HEK293 (cell line): Measurements from ENCODE around the gene UBE2G2.
A peak's percentile ranks its signal among the peaks of the same experiment; 100 is the strongest.

Source experiments
- CTCF ChIA-PET: fragments of 350-600 bp; formaldehyde crosslinking; extraction: SDS; loops from one replicate; lab custom pipeline; 2021; ENCODE audit warnings: antibody characterized with exemption; lab: Yijun Ruan, JAX
- POLR2A ChIA-PET: fragments of 300-600 bp; formaldehyde crosslinking; extraction: SDS; loops from one replicate; lab custom pipeline; 2020; ENCODE audit warnings: antibody characterized with exemption, inconsistent platforms; lab: Yijun Ruan, JAX
- H3K27ac ChIP-seq: fragments of 200-500 bp; sonication (Bioruptor generic); 2 replicates; pipeline ENCODE4 v1.5.1; 2014; ENCODE audit warnings: low read depth, low read length, control low read depth, inconsistent platforms; ENCODE audit errors: extremely low read depth
- H3K36me3 ChIP-seq, 2 experiments: fragments of 200-500 bp in 1 of 2; sonication (Bioruptor generic) in 1 of 2; 1 replicate in 1 of 2; 2 replicates in 1 of 2; pipeline ENCODE4 v1.5.1; 2014 to 2017; ENCODE audit warnings: inconsistent platforms in 2 of 2, low read length in 2 of 2; ENCODE audit not compliant: control insufficient read depth in 2 of 2, insufficient read depth in 1 of 2
- H3K4me1 ChIP-seq: fragments of 200-500 bp; sonication (Bioruptor generic); 2 replicates; pipeline ENCODE4 v1.5.1; 2014; ENCODE audit warnings: mild to moderate bottlenecking, low read length, inconsistent platforms; ENCODE audit not compliant: control insufficient read depth, insufficient read depth
- H3K4me3 ChIP-seq: 2 replicates; pipeline ENCODE4 v1.5.1; 2011; ENCODE audit warnings: low read depth, mild to moderate bottlenecking, control low read depth, low read length, moderate library complexity
- H3K9me3 ChIP-seq: fragments of 200-500 bp; sonication (Bioruptor generic); 2 replicates; pipeline ENCODE4 v1.5.1; 2014; ENCODE audit warnings: low read depth, low read length, inconsistent platforms; ENCODE audit not compliant: control insufficient read depth, insufficient read depth
- EGR2 ChIP-seq: fragments of 450-650 bp; formaldehyde crosslinking; IDR thresholded peaks from 2 replicates; pipeline ENCODE4 v1.5.1; 2016; ENCODE audit warnings: low read depth, missing biosample characterization, missing genetic modification characterization
- GLI2 ChIP-seq: fragments of 450-650 bp; formaldehyde crosslinking; IDR thresholded peaks from 2 replicates; pipeline ENCODE4; 2017; ENCODE audit warnings: missing biosample characterization, missing genetic modification characterization, low read depth, borderline replicate concordance
- GLI4 ChIP-seq: fragments of 450-650 bp; formaldehyde crosslinking; IDR thresholded peaks from 2 replicates; pipeline ENCODE4 v1.5.1; 2016; ENCODE audit warnings: missing biosample characterization, missing genetic modification characterization
- HOXA7 ChIP-seq: sonication (generic); formaldehyde crosslinking; IDR thresholded peaks from 2 replicates; pipeline ENCODE4 v1.8.1; 2022; ENCODE audit warnings: missing genetic modification reagents, borderline replicate concordance
- IKZF3 ChIP-seq: fragments of 450-650 bp; IDR thresholded peaks from 2 replicates; pipeline ENCODE4 v1.5.0; 2018; ENCODE audit warnings: missing biosample characterization, mild to moderate bottlenecking, missing genetic modification characterization, moderate library complexity
- KLF8 ChIP-seq: fragments of 450-650 bp; formaldehyde crosslinking; IDR thresholded peaks from 2 replicates; pipeline ENCODE4 v1.5.1; 2016; ENCODE audit warnings: missing biosample characterization, missing genetic modification characterization
- KLF9 ChIP-seq: fragments of 450-650 bp; formaldehyde crosslinking; IDR thresholded peaks from 2 replicates; pipeline ENCODE4 v1.5.1; 2016; ENCODE audit warnings: missing biosample characterization, missing genetic modification characterization, low read depth
- SCRT2 ChIP-seq: fragments of 450-650 bp; formaldehyde crosslinking; IDR thresholded peaks from 2 replicates; pipeline ENCODE4 v1.5.1; 2016; ENCODE audit warnings: missing biosample characterization, missing genetic modification characterization
- SP7 ChIP-seq: fragments of 450-650 bp; formaldehyde crosslinking; IDR thresholded peaks from 2 replicates; pipeline ENCODE4 v1.5.1; 2016; ENCODE audit warnings: missing biosample characterization, missing genetic modification characterization
- ZBTB20 ChIP-seq: fragments of 450-650 bp; formaldehyde crosslinking; IDR thresholded peaks from 2 replicates; pipeline ENCODE4 v1.5.1; 2016; ENCODE audit warnings: missing biosample characterization, missing genetic modification characterization
- ZFHX2 ChIP-seq: fragments of 450-650 bp; formaldehyde crosslinking; conservative IDR thresholded peaks from 2 replicates; pipeline ENCODE4 v1.5.1; 2016; ENCODE audit warnings: missing biosample characterization, missing genetic modification characterization
- ZNF155 ChIP-seq: fragments of 450-650 bp; formaldehyde crosslinking; IDR thresholded peaks from 2 replicates; pipeline ENCODE4 v1.5.1; 2016; ENCODE audit warnings: missing biosample characterization, missing genetic modification characterization
- ZNF202 ChIP-seq: fragments of 450-650 bp; formaldehyde crosslinking; IDR thresholded peaks from 2 replicates; pipeline ENCODE4 v1.5.1; 2016; ENCODE audit warnings: missing biosample characterization, missing genetic modification characterization, borderline replicate concordance
- ZNF211 ChIP-seq: fragments of 450-650 bp; formaldehyde crosslinking; IDR thresholded peaks from 2 replicates; pipeline ENCODE4 v1.5.1; 2016; ENCODE audit warnings: low read depth, missing biosample characterization, missing genetic modification characterization
- ZNF248 ChIP-seq: fragments of 450-650 bp; formaldehyde crosslinking; IDR thresholded peaks from 2 replicates; pipeline ENCODE4 v1.5.1; 2017; ENCODE audit warnings: missing biosample characterization, missing genetic modification characterization
- ZNF341 ChIP-seq: fragments of 450-650 bp; formaldehyde crosslinking; IDR thresholded peaks from 2 replicates; pipeline ENCODE4; 2016; ENCODE audit warnings: low read depth, missing biosample characterization, missing genetic modification characterization
- ZNF350 ChIP-seq: fragments of 450-650 bp; formaldehyde crosslinking; IDR thresholded peaks from 2 replicates; pipeline ENCODE4 v1.5.0; 2017; ENCODE audit warnings: missing biosample characterization, mild to moderate bottlenecking, missing genetic modification characterization
- ZNF521 ChIP-seq: fragments of 450-650 bp; formaldehyde crosslinking; IDR thresholded peaks from 2 replicates; pipeline ENCODE4 v1.5.1; 2017; ENCODE audit warnings: missing biosample characterization, mild to moderate bottlenecking, missing genetic modification characterization
- ZNF529 ChIP-seq: fragments of 450-650 bp; formaldehyde crosslinking; IDR thresholded peaks from 2 replicates; pipeline ENCODE4 v1.5.1; 2017; ENCODE audit warnings: missing genetic modification characterization, missing biosample characterization; ENCODE audit not compliant: insufficient replicate concordance
- ZNF626 ChIP-seq: fragments of 450-650 bp; sonication (Bioruptor Pico); formaldehyde crosslinking; IDR thresholded peaks from 2 replicates; pipeline ENCODE4 v1.5.1; 2018; ENCODE audit warnings: missing biosample characterization, missing genetic modification characterization, inconsistent platforms
- ZNF629 ChIP-seq: fragments of 450-650 bp; formaldehyde crosslinking; IDR thresholded peaks from 2 replicates; pipeline ENCODE4 v1.5.1; 2017; ENCODE audit warnings: missing biosample characterization, missing genetic modification characterization
- ZNF658 ChIP-seq: fragments of 450-650 bp; formaldehyde crosslinking; IDR thresholded peaks from 2 replicates; pipeline ENCODE4; 2016; ENCODE audit warnings: missing biosample characterization, missing genetic modification characterization
- ZNF660 ChIP-seq: fragments of 450-650 bp; IDR thresholded peaks from 2 replicates; pipeline ENCODE4 v1.5.1; 2018; ENCODE audit warnings: missing biosample characterization, mild to moderate bottlenecking, missing genetic modification characterization
- ZNF664 ChIP-seq: fragments of 450-650 bp; formaldehyde crosslinking; IDR thresholded peaks from 2 replicates; pipeline ENCODE4 v1.5.1; 2016; ENCODE audit warnings: missing biosample characterization, missing genetic modification characterization
- ZNF747 ChIP-seq: fragments of 450-650 bp; formaldehyde crosslinking; IDR thresholded peaks from 2 replicates; pipeline ENCODE4 v1.5.1; 2016; ENCODE audit warnings: missing biosample characterization, missing genetic modification characterization
- ZNF76 ChIP-seq: fragments of 450-650 bp; formaldehyde crosslinking; IDR thresholded peaks from 2 replicates; pipeline ENCODE4; 2016; ENCODE audit warnings: low read depth, missing biosample characterization, missing genetic modification characterization, borderline replicate concordance
- ZNF776 ChIP-seq: fragments of 450-650 bp; formaldehyde crosslinking; IDR thresholded peaks from 2 replicates; pipeline ENCODE4 v1.5.0; 2017; ENCODE audit warnings: missing biosample characterization, missing genetic modification characterization, borderline replicate concordance
- ZNF830 ChIP-seq: fragments of 450-650 bp; IDR thresholded peaks from 2 replicates; pipeline ENCODE4 v1.5.0; 2018; ENCODE audit warnings: missing biosample characterization, missing genetic modification characterization, low read depth, mild to moderate bottlenecking, moderate library complexity
- ZNF843 ChIP-seq: fragments of 450-650 bp; formaldehyde crosslinking; IDR thresholded peaks from 2 replicates; pipeline ENCODE4 v1.5.1; 2016; ENCODE audit warnings: missing biosample characterization, missing genetic modification characterization
- ZSCAN23 ChIP-seq: fragments of 450-650 bp; formaldehyde crosslinking; IDR thresholded peaks from 2 replicates; pipeline ENCODE4 v1.5.1; 2016; ENCODE audit warnings: missing biosample characterization, missing genetic modification characterization
- ZSCAN30 ChIP-seq: fragments of 450-650 bp; IDR thresholded peaks from 2 replicates; pipeline ENCODE4 v1.5.1; 2018; ENCODE audit warnings: missing biosample characterization, mild to moderate bottlenecking, missing genetic modification characterization, moderate library complexity
- ZXDB ChIP-seq: fragments of 450-650 bp; formaldehyde crosslinking; IDR thresholded peaks from 2 replicates; pipeline ENCODE4 v1.5.1; 2016; ENCODE audit warnings: missing biosample characterization, missing genetic modification characterization
- TF ChIP-seq, protein P1 (sequence below): fragments of 450-650 bp; formaldehyde crosslinking; IDR thresholded peaks from 2 replicates; pipeline ENCODE4 v1.5.1; 2016; ENCODE audit warnings: missing biosample characterization, missing genetic modification characterization
- TF ChIP-seq, protein P2 (sequence below): fragments of 450-650 bp; formaldehyde crosslinking; IDR thresholded peaks from 2 replicates; pipeline ENCODE4 v1.5.1; 2017; ENCODE audit warnings: missing biosample characterization, missing genetic modification characterization
- TF ChIP-seq, protein P3 (sequence below): fragments of 450-650 bp; formaldehyde crosslinking; IDR thresholded peaks from 2 replicates; pipeline ENCODE4 v1.5.1; 2016; ENCODE audit warnings: missing biosample characterization, missing genetic modification characterization, borderline replicate concordance
- TF ChIP-seq, protein P4 (sequence below): fragments of 450-650 bp; formaldehyde crosslinking; IDR thresholded peaks from 2 replicates; pipeline ENCODE4 v1.5.1; 2016; ENCODE audit warnings: missing biosample characterization, missing genetic modification characterization

UBE2G2 gene

DNA sequence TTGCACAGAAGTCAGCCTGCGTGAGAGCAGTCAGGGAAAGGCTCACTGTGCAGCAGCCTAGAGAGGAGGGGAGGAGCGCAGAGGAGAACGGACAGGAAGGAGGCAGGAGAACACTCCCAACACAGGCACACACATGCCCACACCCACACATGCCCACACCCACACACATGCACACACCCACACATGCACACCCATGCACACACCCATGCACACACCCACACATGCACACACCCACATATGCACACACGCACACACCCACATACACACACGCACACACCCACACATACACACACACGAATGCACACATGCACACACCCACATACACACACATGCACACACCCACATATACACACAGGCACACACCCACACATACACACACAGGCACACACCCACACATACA is 9.2 kb upstream of the UBE2G2 start:
- Histone ChIP-seq H3K36me3 (peaks cover 9 to 64% of the 10 kb centered on the region in 2 experiments; a peak in 2 of 3 replicates), H3K4me1 (no peaks in the 10 kb centered on the region), H3K9me3 (no peaks in the 10 kb centered on the region), H3K27ac (no peak overlapping the region), H3K4me3 (no peak overlapping the region)
- ChIA-PET POLR2A (interaction anchor here (1.1 kb wide), 1 partner anchor 9 kb away, joined by 6 read pairs; the partner anchor contains the start of gene UBE2G2), CTCF (interaction anchor here (1.2 kb wide), 1 partner anchor 10 kb away, joined by 6 read pairs; no protein-coding TSS in a partner anchor)
- no peak for TF ChIP-seq GLI2 (tag by site-specific recombination)
- no peak for TF ChIP-seq IKZF3 (tag by site-specific recombination)
- TF ChIP-seq, protein P1, sequence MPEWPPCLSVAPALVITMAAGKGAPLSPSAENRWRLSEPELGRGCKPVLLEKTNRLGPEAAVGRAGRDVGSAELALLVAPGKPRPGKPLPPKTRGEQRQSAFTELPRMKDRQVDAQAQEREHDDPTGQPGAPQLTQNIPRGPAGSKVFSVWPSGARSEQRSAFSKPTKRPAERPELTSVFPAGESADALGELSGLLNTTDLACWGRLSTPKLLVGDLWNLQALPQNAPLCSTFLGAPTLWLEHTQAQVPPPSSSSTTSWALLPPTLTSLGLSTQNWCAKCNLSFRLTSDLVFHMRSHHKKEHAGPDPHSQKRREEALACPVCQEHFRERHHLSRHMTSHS (tag by site-specific recombination): no peak
- no peak for TF ChIP-seq ZNF747 (tag by site-specific recombination)
- TF ChIP-seq ZNF248 (tag by site-specific recombination): no peak
- no peak for TF ChIP-seq ZBTB20 (tag by site-specific recombination)
- no peak for TF ChIP-seq ZNF529 (tag by site-specific recombination)
- TF ChIP-seq ZNF155: no peak
- no peak for TF ChIP-seq ZNF776
- TF ChIP-seq ZXDB (tag by site-specific recombination): no peak
- TF ChIP-seq, protein P2, sequence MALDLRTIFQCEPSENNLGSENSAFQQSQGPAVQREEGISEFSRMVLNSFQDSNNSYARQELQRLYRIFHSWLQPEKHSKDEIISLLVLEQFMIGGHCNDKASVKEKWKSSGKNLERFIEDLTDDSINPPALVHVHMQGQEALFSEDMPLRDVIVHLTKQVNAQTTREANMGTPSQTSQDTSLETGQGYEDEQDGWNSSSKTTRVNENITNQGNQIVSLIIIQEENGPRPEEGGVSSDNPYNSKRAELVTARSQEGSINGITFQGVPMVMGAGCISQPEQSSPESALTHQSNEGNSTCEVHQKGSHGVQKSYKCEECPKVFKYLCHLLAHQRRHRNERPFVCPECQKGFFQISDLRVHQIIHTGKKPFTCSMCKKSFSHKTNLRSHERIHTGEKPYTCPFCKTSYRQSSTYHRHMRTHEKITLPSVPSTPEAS (tag by site-specific recombination): peak; percentile 100
- TF ChIP-seq KLF8 (tag by site-specific recombination): peak; percentile 96
- TF ChIP-seq ZFHX2: peak; percentile 100
- TF ChIP-seq ZNF843 (tag by site-specific recombination): no peak
- no peak for TF ChIP-seq ZNF76
- no peak for TF ChIP-seq SP7
- no peak for TF ChIP-seq ZNF211 (tag by site-specific recombination)
- TF ChIP-seq ZNF658 (tag by site-specific recombination): no peak
- TF ChIP-seq ZNF202: no peak
- TF ChIP-seq KLF9: peak; percentile 99
- peak; percentile 100 for TF ChIP-seq EGR2 (tag by site-specific recombination)
- no peak for TF ChIP-seq SCRT2 (tag by site-specific recombination)
- no peak for TF ChIP-seq HOXA7
- TF ChIP-seq, protein P3, sequence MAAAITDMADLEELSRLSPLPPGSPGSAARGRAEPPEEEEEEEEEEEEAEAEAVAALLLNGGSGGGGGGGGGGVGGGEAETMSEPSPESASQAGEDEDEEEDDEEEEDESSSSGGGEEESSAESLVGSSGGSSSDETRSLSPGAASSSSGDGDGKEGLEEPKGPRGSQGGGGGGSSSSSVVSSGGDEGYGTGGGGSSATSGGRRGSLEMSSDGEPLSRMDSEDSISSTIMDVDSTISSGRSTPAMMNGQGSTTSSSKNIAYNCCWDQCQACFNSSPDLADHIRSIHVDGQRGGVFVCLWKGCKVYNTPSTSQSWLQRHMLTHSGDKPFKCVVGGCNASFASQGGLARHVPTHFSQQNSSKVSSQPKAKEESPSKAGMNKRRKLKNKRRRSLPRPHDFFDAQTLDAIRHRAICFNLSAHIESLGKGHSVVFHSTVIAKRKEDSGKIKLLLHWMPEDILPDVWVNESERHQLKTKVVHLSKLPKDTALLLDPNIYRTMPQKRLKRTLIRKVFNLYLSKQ (tag by site-specific recombination): no peak
- TF ChIP-seq ZNF629 (tag by site-specific recombination): no peak
- TF ChIP-seq ZNF830 (tag by site-specific recombination): no peak
- TF ChIP-seq, protein P4, sequence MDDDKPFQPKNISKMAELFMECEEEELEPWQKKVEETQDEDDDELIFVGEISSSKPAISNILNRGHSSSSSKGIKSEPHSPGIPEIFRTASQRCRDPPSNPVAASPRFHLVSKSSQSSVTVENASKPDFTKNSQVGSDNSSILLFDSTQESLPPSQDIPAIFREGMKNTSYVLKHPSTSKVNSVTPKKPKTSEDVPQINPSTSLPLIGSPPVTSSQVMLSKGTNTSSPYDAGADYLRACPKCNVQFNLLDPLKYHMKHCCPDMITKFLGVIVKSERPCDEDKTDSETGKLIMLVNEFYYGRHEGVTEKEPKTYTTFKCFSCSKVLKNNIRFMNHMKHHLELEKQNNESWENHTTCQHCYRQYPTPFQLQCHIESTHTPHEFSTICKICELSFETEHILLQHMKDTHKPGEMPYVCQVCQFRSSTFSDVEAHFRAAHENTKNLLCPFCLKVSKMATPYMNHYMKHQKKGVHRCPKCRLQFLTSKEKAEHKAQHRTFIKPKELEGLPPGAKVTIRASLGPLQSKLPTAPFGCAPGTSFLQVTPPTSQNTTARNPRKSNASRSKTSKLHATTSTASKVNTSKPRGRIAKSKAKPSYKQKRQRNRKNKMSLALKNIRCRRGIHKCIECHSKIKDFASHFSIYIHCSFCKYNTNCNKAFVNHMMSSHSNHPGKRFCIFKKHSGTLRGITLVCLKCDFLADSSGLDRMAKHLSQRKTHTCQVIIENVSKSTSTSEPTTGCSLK (tag by site-specific recombination): 0 out of 2 replicates have a peak, but pooled peaks have one; percentile 55
- TF ChIP-seq ZSCAN23 (tag by site-specific recombination): no peak
- TF ChIP-seq ZNF350 (tag by site-specific recombination): no peak
- TF ChIP-seq ZNF341 (tag by site-specific recombination): no peak
- TF ChIP-seq ZNF664 (tag by site-specific recombination): no peak
- no peak for TF ChIP-seq ZSCAN30 (tag by site-specific recombination)
- TF ChIP-seq ZNF626 (tag by site-specific recombination): no peak
- peak; percentile 35; the same call in 1 of the 2 replicates for TF ChIP-seq ZNF521 (tag by site-specific recombination)
- no peak for TF ChIP-seq GLI4
- no peak for TF ChIP-seq ZNF660 (tag by site-specific recombination)
